Measurements from ENCODE around the gene CDH13. TPM values are rescaled to one million over a fixed set of nuclear protein-coding genes. Genes with fewer than 3 reads are reported as not detected.

Gene CDH13
- total RNA-seq, 4 donors from 2014 or later, result 2.0 to 6.6 (median 4.1) TPM; not detected in 1

GRCh38 chr16:82633964-82634600 lies 7.3 kb downstream of the CDH13 start:
- H3K4me3 ChIP-seq, result no peak overlapping the region
- no peaks in the 10 kb centered on the region for H3K36me3 ChIP-seq
- peaks cover 0 to 7% (median 0%) of the 10 kb centered on the region in 4 donors for H3K4me1 ChIP-seq
- H3K9me3 ChIP-seq, result no peaks in the 10 kb centered on the region
- no peak for TF ChIP-seq CTCF (IDR thresholded peaks at IDR 0.05)
- TF ChIP-seq POLR2A (IDR thresholded peaks at IDR 0.05), result no peak
- DNase-seq, result no peak
- H3K27ac ChIP-seq, result no peak overlapping the region
- H3K27me3 ChIP-seq, result no peaks in the 10 kb centered on the region

GRCh38 chr16:82634955-82635610 lies 8.3 kb downstream of the CDH13 start:
- H3K4me3 ChIP-seq, result no peak overlapping the region
- TF ChIP-seq CTCF (IDR thresholded peaks at IDR 0.05) (no peak), POLR2A (IDR thresholded peaks at IDR 0.05) (no peak)
- DNase-seq, result no peak
- H3K36me3 ChIP-seq, result no peaks in the 10 kb centered on the region
- no peak overlapping the region for H3K27ac ChIP-seq
- H3K9me3 ChIP-seq, result no peaks in the 10 kb centered on the region
- no peaks in the 10 kb centered on the region for H3K27me3 ChIP-seq
- H3K4me1 ChIP-seq, result peaks cover 0 to 7% (median 0%) of the 10 kb centered on the region in 4 donors

GRCh38 chr16:82636485-82636884 lies 9.7 kb downstream of the CDH13 start:
- DNase-seq, result no peak
- H3K36me3 ChIP-seq, result no peaks in the 10 kb centered on the region
- H3K9me3 ChIP-seq, result no peaks in the 10 kb centered on the region
- no peak overlapping the region for H3K27ac ChIP-seq
- TF ChIP-seq CTCF (IDR thresholded peaks at IDR 0.05) (no peak), POLR2A (IDR thresholded peaks at IDR 0.05) (no peak)
- H3K4me1 ChIP-seq, result peaks cover 0 to 7% (median 0%) of the 10 kb centered on the region in 4 donors
- no peaks in the 10 kb centered on the region for H3K27me3 ChIP-seq
- no peak overlapping the region for H3K4me3 ChIP-seq

GRCh38 chr16:82636958-82637357 lies 10.2 kb downstream of the CDH13 start:
- DNase-seq, result no peak
- TF ChIP-seq POLR2A (IDR thresholded peaks at IDR 0.05), result no peak

GRCh38 chr16:82638095-82638798 lies 11.5 kb downstream of the CDH13 start:
- Histone ChIP-seq H3K4me3 (no peak overlapping the region), H3K27ac (peak overlapping the region in 1 of 4 donors; percentile 3), H3K27me3 (no peaks in the 10 kb centered on the region), H3K4me1 (peaks cover 0 to 7% (median 0%) of the 10 kb centered on the region in 4 donors), H3K9me3 (no peaks in the 10 kb centered on the region), H3K36me3 (no peaks in the 10 kb centered on the region)
- no peak for DNase-seq
- TF ChIP-seq CTCF (IDR thresholded peaks at IDR 0.05) (no peak), POLR2A (IDR thresholded peaks at IDR 0.05) (no peak)

More at GRCh38 chr16:82636958-82637357, 10.2 kb downstream of the CDH13 start:
- no peak overlapping the region for H3K27ac ChIP-seq
- H3K4me3 ChIP-seq, result no peak overlapping the region
- H3K4me1 ChIP-seq, result peaks cover 0 to 7% (median 0%) of the 10 kb centered on the region in 4 donors
- no peaks in the 10 kb centered on the region for H3K27me3 ChIP-seq
- H3K36me3 ChIP-seq, result no peaks in the 10 kb centered on the region
- H3K9me3 ChIP-seq, result no peaks in the 10 kb centered on the region

GRCh38 chr16:82639263-82639662 lies 12.5 kb downstream of the CDH13 start:
- Histone ChIP-seq H3K4me1 (peaks cover 0 to 2% (median 0%) of the 10 kb centered on the region in 4 donors), H3K27me3 (no peaks in the 10 kb centered on the region), H3K9me3 (no peaks in the 10 kb centered on the region), H3K27ac (no peak overlapping the region), H3K36me3 (no peaks in the 10 kb centered on the region), H3K4me3 (no peak overlapping the region)
- TF ChIP-seq CTCF (IDR thresholded peaks at IDR 0.05), result no peak
- TF ChIP-seq POLR2A (IDR thresholded peaks at IDR 0.05), result no peak
- no peak for DNase-seq

Data from Peyer's patch (tissue), 4 donors.